ENCODE measurements around the gene PKD1L1. TPM values are rescaled to one million over a fixed set of nuclear protein-coding genes. Genes with fewer than 3 reads are reported as not detected.

Gene PKD1L1
- total RNA-seq, 2 donors from 2014 or later: 0.40 to 1.2 TPM

DNA sequence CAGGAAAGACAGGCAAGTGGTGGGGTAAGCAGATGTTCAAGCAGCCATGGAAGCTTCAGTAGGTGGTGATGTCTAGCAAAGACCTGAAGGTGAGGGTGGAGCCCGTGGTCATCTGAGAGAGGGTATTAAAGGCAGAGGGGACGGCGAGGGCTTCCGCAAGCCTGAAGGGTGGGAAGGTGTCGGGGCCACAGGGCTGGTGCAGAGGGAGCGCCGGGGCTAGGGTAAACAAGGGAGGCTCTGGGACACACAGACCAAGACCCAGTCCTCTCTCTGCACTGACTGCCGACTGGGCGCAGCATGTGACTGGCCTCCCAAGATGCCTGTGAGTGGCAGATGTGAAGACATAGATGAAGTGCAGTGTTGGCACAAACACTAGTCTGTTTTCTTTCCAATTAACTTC, 132.4 kb downstream of the PKD1L1 start:
- intact Hi-C loops (cut with DNase I): loop anchor here (5.0 to 10.0 kb wide), 2 partner anchors 181 to 379 kb away; no protein-coding TSS in a partner anchor
- TF ChIP-seq, protein P1, sequence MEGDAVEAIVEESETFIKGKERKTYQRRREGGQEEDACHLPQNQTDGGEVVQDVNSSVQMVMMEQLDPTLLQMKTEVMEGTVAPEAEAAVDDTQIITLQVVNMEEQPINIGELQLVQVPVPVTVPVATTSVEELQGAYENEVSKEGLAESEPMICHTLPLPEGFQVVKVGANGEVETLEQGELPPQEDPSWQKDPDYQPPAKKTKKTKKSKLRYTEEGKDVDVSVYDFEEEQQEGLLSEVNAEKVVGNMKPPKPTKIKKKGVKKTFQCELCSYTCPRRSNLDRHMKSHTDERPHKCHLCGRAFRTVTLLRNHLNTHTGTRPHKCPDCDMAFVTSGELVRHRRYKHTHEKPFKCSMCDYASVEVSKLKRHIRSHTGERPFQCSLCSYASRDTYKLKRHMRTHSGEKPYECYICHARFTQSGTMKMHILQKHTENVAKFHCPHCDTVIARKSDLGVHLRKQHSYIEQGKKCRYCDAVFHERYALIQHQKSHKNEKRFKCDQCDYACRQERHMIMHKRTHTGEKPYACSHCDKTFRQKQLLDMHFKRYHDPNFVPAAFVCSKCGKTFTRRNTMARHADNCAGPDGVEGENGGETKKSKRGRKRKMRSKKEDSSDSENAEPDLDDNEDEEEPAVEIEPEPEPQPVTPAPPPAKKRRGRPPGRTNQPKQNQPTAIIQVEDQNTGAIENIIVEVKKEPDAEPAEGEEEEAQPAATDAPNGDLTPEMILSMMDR (IDR thresholded peaks at IDR 0.05): no peak
- H3K9ac ChIP-seq (ENCODE audit: low read depth in 2 of 2, low read length in 2 of 2): no peak overlapping the region
- no peaks in the 10 kb centered on the region for H3K27me3 ChIP-seq
- no peaks in the 10 kb centered on the region for H3K4me1 ChIP-seq
- H3K4me3 ChIP-seq: no peak overlapping the region
- DNase-seq: no peak
- no peak overlapping the region for H3K27ac ChIP-seq
- H3K36me3 ChIP-seq: no peaks in the 10 kb centered on the region
- no peaks in the 10 kb centered on the region for H3K9me3 ChIP-seq

DNA sequence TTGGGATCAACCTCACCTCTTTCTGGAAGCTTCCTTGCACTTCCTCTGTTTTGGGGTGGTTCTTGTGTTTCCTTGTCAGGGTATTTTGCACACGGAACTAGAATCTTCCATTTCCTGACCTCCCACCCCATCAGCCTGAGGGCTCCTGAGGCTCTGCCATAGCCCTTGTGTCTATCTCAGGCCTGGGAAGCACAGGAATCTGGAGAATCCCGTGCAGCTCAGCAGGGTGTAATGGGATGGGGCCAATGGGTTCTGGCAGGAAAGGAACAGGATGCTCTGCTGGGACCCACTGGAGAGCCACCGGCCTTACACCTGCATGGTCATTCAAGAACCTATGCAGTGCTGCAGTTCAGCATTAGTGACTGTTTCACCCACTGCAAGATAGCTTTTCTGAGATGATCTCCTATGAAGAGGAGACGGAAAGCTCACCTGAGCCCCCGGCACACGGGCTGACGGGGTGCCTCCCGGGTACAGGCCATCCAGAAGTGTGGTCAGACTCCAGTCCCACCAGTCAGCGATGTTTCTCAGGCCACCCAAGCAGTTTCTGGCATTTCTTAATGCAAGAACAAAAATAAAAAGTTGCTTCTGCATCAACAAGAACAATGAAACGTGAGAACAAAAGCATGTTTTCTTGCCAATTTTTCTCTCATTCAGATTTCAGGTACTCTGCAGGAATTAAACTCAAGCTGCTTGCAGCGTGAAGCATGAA, 133.2 kb downstream of the PKD1L1 start:
- DNase-seq: no peak
- Histone ChIP-seq H3K9me3 (no peaks in the 10 kb centered on the region), H3K4me1 (no peaks in the 10 kb centered on the region), H3K36me3 (no peaks in the 10 kb centered on the region), H3K27me3 (no peaks in the 10 kb centered on the region), H3K4me3 (no peak overlapping the region), H3K27ac (no peak overlapping the region), H3K9ac (ENCODE audit: low read depth in 2 of 2, low read length in 2 of 2) (no peak overlapping the region)
- TF ChIP-seq, protein P1 (IDR thresholded peaks at IDR 0.05): no peak
- intact Hi-C loops (cut with DNase I): loop anchor here (5.0 to 10.0 kb wide), 2 partner anchors 180 to 378 kb away; no protein-coding TSS in a partner anchor

DNA sequence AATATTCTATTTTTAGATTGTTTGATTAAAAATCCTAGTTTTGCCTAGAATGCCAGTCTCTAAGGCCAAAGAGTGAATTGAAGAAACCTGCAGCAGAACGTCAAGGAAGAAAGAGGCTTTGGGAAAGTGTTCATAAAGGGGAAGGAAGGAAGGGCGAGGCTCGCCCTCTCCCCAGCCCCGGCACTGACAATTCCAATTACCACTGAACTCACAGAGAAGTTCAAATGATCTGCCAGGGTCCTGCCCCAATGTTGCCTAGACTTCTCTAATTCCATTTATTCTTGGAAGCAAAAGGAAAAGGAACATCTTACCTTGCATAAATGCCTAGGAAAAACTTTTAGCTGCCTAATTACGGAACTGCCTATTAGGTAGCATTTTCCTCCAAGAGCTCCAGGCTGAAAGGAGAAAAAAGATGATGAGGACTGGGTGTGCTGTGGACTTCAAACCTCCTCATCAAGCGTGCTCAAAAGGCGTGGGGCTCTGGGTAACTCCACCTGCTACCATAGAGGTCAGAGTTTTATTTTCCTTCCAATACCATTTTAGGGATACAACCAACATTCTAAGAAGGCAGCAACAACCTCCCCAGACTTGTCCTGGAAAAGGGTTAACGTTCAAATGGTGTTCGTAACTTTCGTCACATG, 134.5 kb downstream of the PKD1L1 start:
- H3K4me3 ChIP-seq: no peak overlapping the region
- no peak overlapping the region for H3K9ac ChIP-seq (ENCODE audit: low read depth in 2 of 2, low read length in 2 of 2)
- no peaks in the 10 kb centered on the region for H3K36me3 ChIP-seq
- no peaks in the 10 kb centered on the region for H3K27me3 ChIP-seq
- no peaks in the 10 kb centered on the region for H3K9me3 ChIP-seq
- TF ChIP-seq, protein P1 (IDR thresholded peaks at IDR 0.05): no peak
- intact Hi-C loops (cut with DNase I): loop anchor here (10.0 kb wide), 1 partner anchor 179 kb away; no protein-coding TSS in a partner anchor
- no peaks in the 10 kb centered on the region for H3K4me1 ChIP-seq
- DNase-seq: no peak
- no peak overlapping the region for H3K27ac ChIP-seq

DNA sequence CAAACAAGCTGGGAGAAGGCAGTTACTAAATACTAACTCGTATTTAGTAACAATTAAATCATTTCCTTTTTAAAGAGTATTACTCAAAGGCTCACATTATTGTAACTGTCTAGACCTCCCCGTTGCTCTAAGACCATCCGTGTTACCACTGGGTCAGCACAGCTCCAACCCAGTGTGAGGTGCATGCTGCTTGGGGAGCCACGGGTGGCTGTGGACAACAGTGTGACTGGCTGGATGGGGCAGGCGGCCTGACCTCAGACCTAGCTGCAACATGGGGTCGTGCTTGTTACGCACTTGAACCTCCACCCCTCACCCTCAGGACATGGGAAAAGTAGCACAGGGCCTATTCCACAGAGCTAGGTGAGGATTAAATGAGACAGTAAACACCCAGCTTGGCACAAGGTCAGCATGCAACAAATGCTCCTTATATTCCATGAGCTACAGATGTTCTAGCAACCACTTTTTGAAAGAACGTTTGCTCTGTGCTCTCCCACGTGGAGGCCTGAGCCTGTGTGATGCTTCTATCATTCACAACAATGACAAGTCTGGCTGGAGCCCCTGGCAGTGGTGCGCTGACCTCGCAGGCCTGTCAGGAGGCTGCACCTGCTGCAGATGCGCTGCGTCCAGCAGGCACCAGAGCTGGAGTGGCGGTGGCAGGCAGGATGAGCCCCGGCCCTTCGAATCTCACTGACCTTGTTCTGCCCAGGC, 135.7 kb downstream of the PKD1L1 start:
- Histone ChIP-seq H3K9ac (ENCODE audit: low read depth in 2 of 2, low read length in 2 of 2) (no peak overlapping the region), H3K36me3 (no peaks in the 10 kb centered on the region), H3K27ac (no peak overlapping the region), H3K4me3 (no peak overlapping the region), H3K27me3 (no peaks in the 10 kb centered on the region), H3K9me3 (no peaks in the 10 kb centered on the region), H3K4me1 (no peaks in the 10 kb centered on the region)
- DNase-seq: no peak
- TF ChIP-seq, protein P1 (IDR thresholded peaks at IDR 0.05): no peak
- intact Hi-C loops (cut with DNase I): loop anchor here (10.0 kb wide), 1 partner anchor 178 kb away; no protein-coding TSS in a partner anchor

DNA sequence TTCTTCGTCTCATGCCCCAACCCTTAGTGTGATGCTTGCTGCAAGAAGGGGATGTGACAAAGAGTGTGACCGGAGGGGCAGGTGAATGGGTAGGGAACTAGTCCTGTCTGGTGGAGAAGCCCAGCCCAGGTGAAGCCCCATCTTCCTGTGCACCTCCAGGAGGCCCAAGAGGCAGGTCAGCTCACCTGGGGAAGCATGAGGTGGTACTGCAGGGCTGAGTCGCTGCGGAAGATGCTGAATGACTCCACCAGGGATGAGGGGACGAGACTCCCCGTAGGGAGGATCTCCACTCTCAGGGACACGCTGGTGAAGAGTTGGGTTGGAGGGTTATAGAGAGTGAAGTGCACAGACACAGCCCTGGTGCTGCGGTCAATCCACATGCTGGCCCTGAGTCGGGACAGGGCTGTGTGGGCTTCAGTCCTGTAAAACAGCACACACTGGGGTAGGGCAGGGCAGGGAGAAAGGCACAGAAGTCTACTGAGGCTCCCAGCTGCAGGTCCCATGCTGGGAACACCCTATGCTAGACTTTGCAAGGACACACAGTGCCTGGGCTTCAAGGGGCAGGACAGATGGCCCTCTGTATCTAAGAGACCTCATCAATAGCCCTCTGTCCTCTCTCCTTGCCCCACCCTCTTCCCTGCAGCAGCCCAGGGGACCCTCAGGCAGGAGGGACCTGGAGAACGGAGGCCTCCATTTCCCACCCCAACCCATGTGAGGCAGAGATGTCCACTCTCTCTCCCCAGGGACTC, 136.5 kb downstream of the PKD1L1 start:
- no peaks in the 10 kb centered on the region for H3K36me3 ChIP-seq
- no peak overlapping the region for H3K27ac ChIP-seq
- no peak overlapping the region for H3K4me3 ChIP-seq
- intact Hi-C loops (cut with DNase I): loop anchor here (10.0 kb wide), 1 partner anchor 177 kb away; no protein-coding TSS in a partner anchor
- TF ChIP-seq, protein P1 (IDR thresholded peaks at IDR 0.05): no peak
- H3K9ac ChIP-seq (ENCODE audit: low read depth in 2 of 2, low read length in 2 of 2): no peak overlapping the region
- no peaks in the 10 kb centered on the region for H3K9me3 ChIP-seq
- no peaks in the 10 kb centered on the region for H3K4me1 ChIP-seq
- H3K27me3 ChIP-seq: no peaks in the 10 kb centered on the region
- DNase-seq: no peak
